Smooth muscle cell (in vitro differentiated cells): ENCODE results near the gene ARPC4. TPM values are rescaled to one million over a fixed set of nuclear protein-coding genes. Genes with fewer than 3 reads are reported as not detected.

ENCODE experiments used
- DNase-seq: peaks from one replicate; lab custom pipeline; 2025; ENCODE audit not compliant: unreplicated experiment; lab: John Stamatoyannopoulos, UW
- H2AFZ ChIP-seq: fragments of 200-600 bp; sonication (generic); 2 replicates; pipeline ENCODE4 v1.6.0; 2016; ENCODE audit warnings: antibody characterized with exemption, low read depth, mild to moderate bottlenecking
- H3F3A ChIP-seq: fragments of 200-600 bp; sonication (generic); 2 replicates; pipeline ENCODE4 v1.6.0; 2017; ENCODE audit warnings: antibody characterized with exemption, low read depth
- H3K27ac ChIP-seq: fragments of 200-600 bp; sonication (generic); 2 replicates; pipeline ENCODE4 v1.5.1; 2016; ENCODE audit warnings: low read depth, mild to moderate bottlenecking
- H3K27me3 ChIP-seq: fragments of 200-600 bp; sonication (generic); 2 replicates; pipeline ENCODE4 v1.6.1; 2016; ENCODE audit warnings: low read depth, mild to moderate bottlenecking
- H3K36me3 ChIP-seq: fragments of 200-600 bp; sonication (generic); 2 replicates; pipeline ENCODE4 v1.5.1; 2016; ENCODE audit warnings: low read depth
- H3K4me1 ChIP-seq: fragments of 200-600 bp; sonication (generic); 2 replicates; pipeline ENCODE4 v1.5.1; 2016; ENCODE audit warnings: low read depth
- H3K4me2 ChIP-seq: fragments of 200-600 bp; sonication (generic); 2 replicates; pipeline ENCODE4 v1.6.0; 2016; ENCODE audit warnings: mild to moderate bottlenecking
- H3K4me3 ChIP-seq: fragments of 200-600 bp; sonication (generic); 2 replicates; pipeline ENCODE4 v1.5.1; 2016; ENCODE audit warnings: mild to moderate bottlenecking
- H3K79me2 ChIP-seq: fragments of 200-600 bp; sonication (generic); 2 replicates; pipeline ENCODE4 v1.6.0; 2016; ENCODE audit warnings: low read depth, mild to moderate bottlenecking
- H3K9ac ChIP-seq: fragments of 200-600 bp; sonication (generic); 2 replicates; pipeline ENCODE4 v1.6.0; 2016; ENCODE audit warnings: low read depth
- H3K9me3 ChIP-seq: fragments of 200-600 bp; sonication (generic); replicated peaks from 2 replicates; pipeline ENCODE4 v1.5.1; 2016; ENCODE audit warnings: low read depth
- H4K20me1 ChIP-seq: fragments of 200-600 bp; sonication (generic); 2 replicates; pipeline ENCODE4 v1.6.0; 2016; ENCODE audit warnings: low read depth
- WGBS: methylation state at CpG from one replicate; pipeline ENCODE4 v1.1.7; 2016; ENCODE audit warnings: low lambda C conversion rate; 5-methylcytosine and 5-hydroxymethylcytosine counted together
- polyA plus RNA-seq: library from polyadenylated mRNA; unstranded; fragments of >200 nt; fragmentation: Nextera tagmentation; extraction: Ambion mirVana; gene quantifications from 2 replicates; pipeline ENCODE4 v1.2.1, GENCODE V29; 2016
- total RNA-seq: library from RNA; depleted of rRNA; stranded (reverse); fragments of >200 nt; gene quantifications from 2 replicates; pipeline ENCODE4 v1.2.3, GENCODE V29; 2014
- TF ChIP-seq, protein P1 (sequence below): fragments of 200-600 bp; sonication (generic); IDR thresholded peaks from 2 replicates; pipeline ENCODE4 v1.5.1; 2017; ENCODE audit warnings: borderline replicate concordance, mild to moderate bottlenecking, antibody characterized with exemption; ENCODE audit not compliant: insufficient read depth, poor library complexity, severe bottlenecking

The ARPC4 gene
- total and polyA plus RNA-seq, 2 experiments from 2014 or later = 93.9 to 130 TPM

DNA sequence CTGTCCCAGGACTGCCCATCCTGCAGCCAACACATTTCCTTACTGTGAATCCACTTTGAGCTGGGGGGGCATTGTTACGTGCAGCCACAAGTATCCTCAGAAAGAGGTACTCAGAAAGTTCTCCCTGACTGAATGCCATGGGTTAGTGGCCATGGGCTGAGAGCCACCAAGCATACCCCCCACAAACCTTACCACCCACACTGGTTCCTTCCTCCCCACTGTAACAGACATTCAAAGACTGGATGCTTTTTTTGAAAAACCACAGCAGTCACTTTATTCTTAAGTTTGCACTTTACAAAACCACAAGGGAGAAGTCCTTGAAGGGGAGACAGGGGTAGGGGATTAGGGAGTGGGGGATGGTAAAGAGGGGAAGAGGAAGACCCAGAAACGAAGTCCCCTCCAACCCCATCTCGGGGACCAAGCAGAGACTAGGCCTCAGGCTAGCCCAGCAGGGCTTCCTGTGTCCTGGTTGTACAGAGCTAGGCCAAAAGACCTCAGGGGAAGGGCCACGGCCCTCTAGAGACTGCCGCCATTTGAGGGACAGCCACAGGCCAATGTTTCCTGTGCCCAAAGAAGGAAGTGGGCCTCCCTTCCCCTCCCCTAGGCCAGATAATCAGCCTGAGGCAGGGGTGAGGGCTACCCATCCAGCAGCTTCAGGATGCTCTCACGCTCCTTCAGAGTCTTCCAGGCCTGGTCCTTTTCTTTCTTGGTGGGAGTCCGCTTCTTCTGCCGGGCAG, 13.0 kb upstream of the ARPC4 start:
- 89% methylated on average over 8 of the region's 8 CpGs for WGBS
- no peaks in the 10 kb centered on the region for H3F3A ChIP-seq
- no peaks in the 10 kb centered on the region for H3K36me3 ChIP-seq
- no peaks in the 10 kb centered on the region for H3K27me3 ChIP-seq
- H3K9ac ChIP-seq = no peak overlapping the region
- H3K4me3 ChIP-seq = no peak overlapping the region
- H3K27ac ChIP-seq = no peak overlapping the region
- no peak for DNase-seq
- no peaks in the 10 kb centered on the region for H3K79me2 ChIP-seq
- H3K4me1 ChIP-seq = no peaks in the 10 kb centered on the region
- no peak overlapping the region for H3K4me2 ChIP-seq
- TF ChIP-seq, protein P1, sequence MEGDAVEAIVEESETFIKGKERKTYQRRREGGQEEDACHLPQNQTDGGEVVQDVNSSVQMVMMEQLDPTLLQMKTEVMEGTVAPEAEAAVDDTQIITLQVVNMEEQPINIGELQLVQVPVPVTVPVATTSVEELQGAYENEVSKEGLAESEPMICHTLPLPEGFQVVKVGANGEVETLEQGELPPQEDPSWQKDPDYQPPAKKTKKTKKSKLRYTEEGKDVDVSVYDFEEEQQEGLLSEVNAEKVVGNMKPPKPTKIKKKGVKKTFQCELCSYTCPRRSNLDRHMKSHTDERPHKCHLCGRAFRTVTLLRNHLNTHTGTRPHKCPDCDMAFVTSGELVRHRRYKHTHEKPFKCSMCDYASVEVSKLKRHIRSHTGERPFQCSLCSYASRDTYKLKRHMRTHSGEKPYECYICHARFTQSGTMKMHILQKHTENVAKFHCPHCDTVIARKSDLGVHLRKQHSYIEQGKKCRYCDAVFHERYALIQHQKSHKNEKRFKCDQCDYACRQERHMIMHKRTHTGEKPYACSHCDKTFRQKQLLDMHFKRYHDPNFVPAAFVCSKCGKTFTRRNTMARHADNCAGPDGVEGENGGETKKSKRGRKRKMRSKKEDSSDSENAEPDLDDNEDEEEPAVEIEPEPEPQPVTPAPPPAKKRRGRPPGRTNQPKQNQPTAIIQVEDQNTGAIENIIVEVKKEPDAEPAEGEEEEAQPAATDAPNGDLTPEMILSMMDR = no peak
- no peaks in the 10 kb centered on the region for H3K9me3 ChIP-seq
- no peak overlapping the region for H2AFZ ChIP-seq
- H4K20me1 ChIP-seq = peaks cover 7% of the 10 kb centered on the region

DNA sequence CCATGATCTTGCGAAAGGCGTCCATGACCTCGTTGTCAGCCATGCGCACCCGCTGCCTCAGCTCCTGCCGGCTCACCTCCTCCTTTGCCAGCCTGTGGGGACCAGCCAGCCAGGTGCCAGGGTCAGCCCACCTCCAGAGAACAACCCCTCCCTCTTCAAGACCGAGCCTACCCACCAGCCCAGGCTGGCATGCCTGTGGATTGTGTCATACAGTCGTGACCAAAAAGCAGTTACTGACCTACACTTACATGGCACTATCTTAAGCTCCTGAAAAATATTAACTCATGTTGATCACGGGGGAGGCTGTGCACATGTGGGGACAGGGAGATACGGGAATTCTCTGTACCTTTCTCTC, 12.4 kb upstream of the ARPC4 start:
- Histone ChIP-seq H3K4me1 (no peaks in the 10 kb centered on the region), H3K36me3 (no peaks in the 10 kb centered on the region), H3K9me3 (no peaks in the 10 kb centered on the region), H3F3A (no peaks in the 10 kb centered on the region), H3K4me3 (no peak overlapping the region), H3K79me2 (no peaks in the 10 kb centered on the region), H2AFZ (no peak overlapping the region), H3K9ac (no peak overlapping the region), H3K27ac (no peak overlapping the region), H4K20me1 (peaks cover 7% of the 10 kb centered on the region), H3K27me3 (no peaks in the 10 kb centered on the region), H3K4me2 (no peak overlapping the region)
- WGBS = 91% methylated on average over 10 of the region's 10 CpGs
- TF ChIP-seq, protein P1 = no peak
- no peak for DNase-seq

DNA sequence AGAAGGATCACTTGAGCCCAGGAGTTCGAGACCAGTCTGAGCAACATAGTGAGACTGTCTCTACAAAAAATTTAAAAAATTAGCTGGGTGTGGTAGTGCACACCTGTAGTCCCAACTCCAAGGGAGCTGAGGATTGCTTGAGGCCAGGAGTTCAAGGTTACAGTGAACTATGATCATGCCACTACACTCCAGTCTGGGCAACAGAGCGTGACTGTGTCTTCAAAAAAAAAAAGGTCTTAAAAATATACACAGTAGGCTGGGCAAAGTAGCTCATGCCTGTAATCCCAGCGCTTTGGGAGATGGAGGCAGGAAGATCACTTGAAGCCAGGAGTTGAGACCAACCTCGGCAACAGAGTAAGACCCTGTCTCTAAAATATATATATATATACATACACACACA, 12.0 kb upstream of the ARPC4 start:
- H3K4me2 ChIP-seq = no peak overlapping the region
- H3K9me3 ChIP-seq = no peaks in the 10 kb centered on the region
- no peaks in the 10 kb centered on the region for H3K36me3 ChIP-seq
- H2AFZ ChIP-seq = no peak overlapping the region
- WGBS = 98% methylated on average over 4 of the region's 4 CpGs
- no peaks in the 10 kb centered on the region for H3K79me2 ChIP-seq
- no peaks in the 10 kb centered on the region for H3K4me1 ChIP-seq
- no peak overlapping the region for H3K4me3 ChIP-seq
- H3F3A ChIP-seq = no peaks in the 10 kb centered on the region
- no peak overlapping the region for H3K27ac ChIP-seq
- TF ChIP-seq, protein P1 = no peak
- no peak for DNase-seq
- H3K27me3 ChIP-seq = no peaks in the 10 kb centered on the region
- H4K20me1 ChIP-seq = peaks cover 7% of the 10 kb centered on the region
- no peak overlapping the region for H3K9ac ChIP-seq

DNA sequence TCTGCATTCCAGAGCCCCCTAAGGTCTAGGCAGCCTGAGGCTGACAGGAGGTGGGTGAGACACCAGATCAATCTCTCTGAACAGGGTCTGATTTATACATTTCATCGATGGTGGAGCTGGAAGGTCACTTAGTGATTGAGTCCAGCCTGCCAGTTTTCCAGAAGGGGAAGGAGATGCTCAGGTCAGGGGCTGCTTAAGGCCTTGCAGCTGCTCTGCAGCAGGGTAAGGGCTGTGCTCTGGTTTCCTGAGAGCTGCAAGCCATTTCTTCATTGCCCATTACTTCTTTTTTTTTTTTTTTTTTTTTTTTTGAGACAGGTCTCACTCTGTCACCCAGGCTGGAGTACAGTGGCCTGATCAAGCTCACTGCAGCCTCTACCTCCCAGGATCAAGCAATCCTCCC, 11.3 kb upstream of the ARPC4 start:
- Histone ChIP-seq H3K4me3 (no peak overlapping the region), H2AFZ (no peak overlapping the region), H3K4me1 (no peaks in the 10 kb centered on the region)

More for the DNA sequence above, 11.3 kb upstream of the ARPC4 start:
- WGBS = 94% methylated on average over 1 of the region's 1 CpG
- Histone ChIP-seq H3K9ac (no peak overlapping the region), H3K27ac (no peak overlapping the region), H3K4me2 (no peak overlapping the region), H3K36me3 (peaks cover 2% of the 10 kb centered on the region), H3K27me3 (no peaks in the 10 kb centered on the region), H3K79me2 (no peaks in the 10 kb centered on the region), H3K9me3 (no peaks in the 10 kb centered on the region), H4K20me1 (peaks cover 7% of the 10 kb centered on the region), H3F3A (no peaks in the 10 kb centered on the region)
- no peak for DNase-seq
- TF ChIP-seq, protein P1 = no peak
